ENCODE data around the gene PARD3.

PARD3 gene

GRCh38 chr10:34420273-34420672 lies 394.8 kb downstream of the PARD3 start:
- H3K9me2 ChIP-seq (replicated peaks; ENCODE audit: control insufficient read depth, low read length), result no peaks in the 10 kb centered on the region
- H3K4me1 ChIP-seq (ENCODE audit: control insufficient read depth, low read length), result no peaks in the 10 kb centered on the region
- H3K27ac ChIP-seq (ENCODE audit: low read depth, low read length), result no peak overlapping the region
- no peak overlapping the region for H3K4me3 ChIP-seq (ENCODE audit: low read length)
- no peak overlapping the region for H3K4me2 ChIP-seq (ENCODE audit: low read length)
- H3F3A ChIP-seq (ENCODE audit: control insufficient read depth, insufficient read depth), result no peaks in the 10 kb centered on the region
- H3K36me3 ChIP-seq (ENCODE audit: control insufficient read depth, low read length), result no peaks in the 10 kb centered on the region
- no peak for TF ChIP-seq CTCF (IDR thresholded peaks at IDR 0.05; ENCODE audit: low read depth, low read length, poor library complexity, severe bottlenecking)
- no peak for TF ChIP-seq EZH2phosphoT487 (IDR thresholded peaks at IDR 0.05; ENCODE audit: borderline replicate concordance, low read length)
- H4K20me1 ChIP-seq (ENCODE audit: control insufficient read depth, insufficient read depth, low read depth, low read length), result no peaks in the 10 kb centered on the region
- no peaks in the 10 kb centered on the region for H3K9me3 ChIP-seq (ENCODE audit: control insufficient read depth, insufficient read depth, low read length)
- H3K27me3 ChIP-seq (ENCODE audit: control insufficient read depth, low read length), result 0 out of 2 replicates have a peak, but pooled peaks cover 5% of the 10 kb centered on the region
- H3K79me2 ChIP-seq (ENCODE audit: control insufficient read depth, low read length), result no peaks in the 10 kb centered on the region

GRCh38 chr10:34415039-34415438 lies 400.1 kb downstream of the PARD3 start:
- Histone ChIP-seq H3K9me3 (ENCODE audit: control insufficient read depth, insufficient read depth, low read length) (no peaks in the 10 kb centered on the region), H3K36me3 (ENCODE audit: control insufficient read depth, low read length) (no peaks in the 10 kb centered on the region), H3K79me2 (ENCODE audit: control insufficient read depth, low read length) (no peaks in the 10 kb centered on the region), H3F3A (ENCODE audit: control insufficient read depth, insufficient read depth) (no peaks in the 10 kb centered on the region), H4K20me1 (ENCODE audit: control insufficient read depth, insufficient read depth, low read depth, low read length) (no peaks in the 10 kb centered on the region), H3K4me1 (ENCODE audit: control insufficient read depth, low read length) (no peaks in the 10 kb centered on the region), H3K4me2 (ENCODE audit: low read length) (no peak overlapping the region), H3K9me2 (replicated peaks; ENCODE audit: control insufficient read depth, low read length) (no peaks in the 10 kb centered on the region), H3K4me3 (ENCODE audit: low read length) (no peak overlapping the region), H3K27ac (ENCODE audit: low read depth, low read length) (no peak overlapping the region), H3K27me3 (ENCODE audit: control insufficient read depth, low read length) (0 out of 2 replicates have a peak, but pooled peaks cover 5% of the 10 kb centered on the region)
- TF ChIP-seq CTCF (IDR thresholded peaks at IDR 0.05; ENCODE audit: low read depth, low read length, poor library complexity, severe bottlenecking), result no peak
- no peak for TF ChIP-seq EZH2phosphoT487 (IDR thresholded peaks at IDR 0.05; ENCODE audit: borderline replicate concordance, low read length)

- Histone ChIP-seq H3K27me3 (ENCODE audit: control insufficient read depth, low read length) (0 out of 2 replicates have a peak, but pooled peaks cover 5% of the 10 kb centered on the region), H3K27ac (ENCODE audit: low read depth, low read length) (no peak overlapping the region), H3F3A (ENCODE audit: control insufficient read depth, insufficient read depth) (no peaks in the 10 kb centered on the region), H3K36me3 (ENCODE audit: control insufficient read depth, low read length) (no peaks in the 10 kb centered on the region), H3K79me2 (ENCODE audit: control insufficient read depth, low read length) (no peaks in the 10 kb centered on the region), H3K4me2 (ENCODE audit: low read length) (no peak overlapping the region), H3K9me2 (replicated peaks; ENCODE audit: control insufficient read depth, low read length) (no peaks in the 10 kb centered on the region), H3K4me3 (ENCODE audit: low read length) (no peak overlapping the region), H3K4me1 (ENCODE audit: control insufficient read depth, low read length) (no peaks in the 10 kb centered on the region), H3K9me3 (ENCODE audit: control insufficient read depth, insufficient read depth, low read length) (no peaks in the 10 kb centered on the region), H4K20me1 (ENCODE audit: control insufficient read depth, insufficient read depth, low read depth, low read length) (no peaks in the 10 kb centered on the region)
- TF ChIP-seq CTCF (IDR thresholded peaks at IDR 0.05; ENCODE audit: low read depth, low read length, poor library complexity, severe bottlenecking), result no peak
- no peak for TF ChIP-seq EZH2phosphoT487 (IDR thresholded peaks at IDR 0.05; ENCODE audit: borderline replicate concordance, low read length)
These were observed 401.1 kb downstream of the PARD3 start for GRCh38 chr10:34413756-34414587.
